H1 (cell line): ENCODE data around the gene HMGB4. TPM values are rescaled to one million over a fixed set of nuclear protein-coding genes. Genes with fewer than 3 reads are reported as not detected.

Experiments
- BCL11A ChIP-seq, 2 experiments: IDR thresholded peaks; one replicate each; pipeline ENCODE4 v1.6.1; 2011; ENCODE audit warnings: low read depth in 2 of 2, low read length in 2 of 2, mild to moderate bottlenecking in 2 of 2
- polyA plus RNA-seq, 7 experiments: library from polyadenylated mRNA; depleted of rRNA in 3 of 7; stranded (reverse) in 5 of 7; unstranded in 2 of 7; fragments of >200 nt in 5 of 7; fragments of 200-250 nt in 2 of 7; gene quantifications; 1 replicate in 5 of 7; 2 replicates in 1 of 7; 4 replicates in 1 of 7; pipeline versions ENCODE4 v1.2.1 to v1.2.3, GENCODE V29; 2011 to 2013; ENCODE audit warnings: missing spikeins in 2 of 7, mixed read lengths in 2 of 7
- total RNA-seq: library from RNA; stranded (reverse); fragmentation: NEBNext Ultra II Directional; extraction: Animal tissue kit (Norgen Biotek cat#: 25700); gene quantifications from 2 replicates; pipeline ENCODE4 v1.2.1, GENCODE V29; 2021
- TF ChIP-seq, protein P1 (sequence below): IDR thresholded peaks from 2 replicates; pipeline ENCODE4 v1.6.1; 2011; ENCODE audit warnings: low read length, improper control_type of control experiment

HMGB4 gene
- total and polyA plus RNA-seq, 2 of the 8 experiments (the other 6 are each of a cell fraction or from before 2014, with no cell fraction given), result not detected

DNA sequence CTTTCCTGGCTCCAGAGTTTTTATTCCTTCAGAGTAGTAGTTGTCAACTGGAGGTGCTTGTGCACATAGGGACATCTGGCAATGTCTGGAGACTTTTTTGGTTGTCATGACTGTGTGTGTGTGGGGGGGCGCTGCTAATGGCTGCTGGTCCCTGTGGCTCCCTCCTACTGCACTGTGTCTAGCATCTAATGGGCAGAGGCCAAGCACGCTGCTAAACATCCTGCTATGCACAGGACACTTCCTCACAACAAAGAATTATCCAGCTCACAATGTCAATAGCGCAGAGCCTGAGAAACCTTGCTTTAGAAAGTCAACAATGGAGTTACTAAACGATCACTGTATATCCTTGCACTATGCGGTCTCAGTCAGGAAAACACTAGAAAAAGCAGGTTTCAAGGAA is 19.7 kb upstream of the HMGB4 start (continued):
- TF ChIP-seq BCL11A (IDR thresholded peaks at IDR 0.05; ENCODE audit: low read depth in 2 of 2, low read length in 2 of 2), result no peak
- TF ChIP-seq, protein P1, sequence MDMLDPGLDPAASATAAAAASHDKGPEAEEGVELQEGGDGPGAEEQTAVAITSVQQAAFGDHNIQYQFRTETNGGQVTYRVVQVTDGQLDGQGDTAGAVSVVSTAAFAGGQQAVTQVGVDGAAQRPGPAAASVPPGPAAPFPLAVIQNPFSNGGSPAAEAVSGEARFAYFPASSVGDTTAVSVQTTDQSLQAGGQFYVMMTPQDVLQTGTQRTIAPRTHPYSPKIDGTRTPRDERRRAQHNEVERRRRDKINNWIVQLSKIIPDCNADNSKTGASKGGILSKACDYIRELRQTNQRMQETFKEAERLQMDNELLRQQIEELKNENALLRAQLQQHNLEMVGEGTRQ, result no peak
